H1 (cell line): Measurements from ENCODE around the gene ALG14. TPM values are rescaled to one million over a fixed set of nuclear protein-coding genes. Genes with fewer than 3 reads are reported as not detected.

ENCODE experiments used
- ATF2 ChIP-seq: IDR thresholded peaks from 2 replicates; pipeline ENCODE4 v1.6.1; 2012; ENCODE audit warnings: low read length, inconsistent platforms
- BACH1 ChIP-seq: IDR thresholded peaks from 2 replicates; pipeline ENCODE4 v1.6.1; 2012; ENCODE audit warnings: low read length, improper control_type of control experiment
- BCL11A ChIP-seq, 2 experiments: IDR thresholded peaks; one replicate each; pipeline ENCODE4 v1.6.1; 2011; ENCODE audit warnings: low read depth in 2 of 2, low read length in 2 of 2, mild to moderate bottlenecking in 2 of 2
- BRCA1 ChIP-seq: IDR thresholded peaks from 2 replicates; pipeline ENCODE4 v1.6.1; 2012; ENCODE audit warnings: low read depth, low read length, improper control_type of control experiment
- CBX8 ChIP-seq: fragments of 300-800, 300-1000 bp; sonication (generic); IDR thresholded peaks from 2 replicates; pipeline ENCODE4 v1.7.1; 2016; ENCODE audit warnings: low read depth, low read length, borderline replicate concordance
- CHD2 ChIP-seq: IDR thresholded peaks from 2 replicates; pipeline ENCODE4 v1.6.1; 2012; ENCODE audit warnings: low read length, improper control_type of control experiment
- CREB1 ChIP-seq: IDR thresholded peaks from 2 replicates; pipeline ENCODE4 v1.6.1; 2012; ENCODE audit warnings: inconsistent platforms
- EGR1 ChIP-seq: IDR thresholded peaks from 2 replicates; pipeline ENCODE4 v1.6.1; 2011; ENCODE audit warnings: low read depth, low read length, borderline replicate concordance
- EZH2 ChIP-seq: fragments of 200-600 bp; sonication (generic); IDR thresholded peaks from 2 replicates; pipeline ENCODE4 v1.7.1; 2012; ENCODE audit warnings: low read depth, mild to moderate bottlenecking, moderate library complexity, low read length, inconsistent platforms; ENCODE audit not compliant: severe bottlenecking
- GTF2F1 ChIP-seq: IDR thresholded peaks from 2 replicates; pipeline ENCODE4 v1.6.1; 2012; ENCODE audit warnings: low read depth, low read length, improper control_type of control experiment, borderline replicate concordance
- KDM4A ChIP-seq: IDR thresholded peaks from one replicate; pipeline ENCODE4 v1.7.1; 2012; ENCODE audit warnings: low read depth, mild to moderate bottlenecking, moderate library complexity, low read length, inconsistent platforms; ENCODE audit not compliant: severe bottlenecking
- KDM5A ChIP-seq: fragments of 200-600 bp; IDR thresholded peaks from 2 replicates; pipeline ENCODE4 v1.7.1; 2012; ENCODE audit warnings: mild to moderate bottlenecking, low read length, inconsistent platforms, mixed read lengths
- NRF1 ChIP-seq: IDR thresholded peaks from 2 replicates; pipeline ENCODE4 v1.6.1; 2011; ENCODE audit warnings: mild to moderate bottlenecking, low read depth, low read length, improper control_type of control experiment
- POLR2AphosphoS5 ChIP-seq: IDR thresholded peaks from 2 replicates; pipeline ENCODE4 v1.6.1; 2011; ENCODE audit warnings: low read depth, low read length
- RBBP5 ChIP-seq: IDR thresholded peaks from 2 replicates; pipeline ENCODE4 v1.7.1; 2012; ENCODE audit warnings: low read depth, mild to moderate bottlenecking, inconsistent platforms, low read length, moderate library complexity, borderline replicate concordance
- SAP30 ChIP-seq: fragments of 300-600 bp; sonication (generic); IDR thresholded peaks from 2 replicates; pipeline ENCODE4 v1.7.1; 2012; ENCODE audit warnings: low read length, moderate library complexity, mild to moderate bottlenecking, inconsistent platforms; ENCODE audit not compliant: insufficient read depth, insufficient replicate concordance
- SIRT6 ChIP-seq: IDR thresholded peaks from one replicate; pipeline ENCODE4 v1.7.1; 2012; ENCODE audit warnings: low read length, inconsistent platforms
- SP1 ChIP-seq: IDR thresholded peaks from 2 replicates; pipeline ENCODE4 v1.6.1; 2011; ENCODE audit warnings: low read depth, low read length
- SP2 ChIP-seq: IDR thresholded peaks from 2 replicates; pipeline ENCODE4 v1.6.1; 2012; ENCODE audit warnings: mild to moderate bottlenecking, low read length, inconsistent platforms
- SUZ12 ChIP-seq: fragments of 200-600 bp; sonication (generic); IDR thresholded peaks from 2 replicates; pipeline ENCODE4 v1.6.1; 2012; ENCODE audit warnings: mild to moderate bottlenecking, inconsistent platforms, low read length, moderate library complexity, mixed read lengths
- TBP ChIP-seq: IDR thresholded peaks from 2 replicates; pipeline ENCODE4 v1.6.1; 2011; ENCODE audit warnings: low read depth, low read length, improper control_type of control experiment
- TCF12 ChIP-seq: IDR thresholded peaks from 2 replicates; pipeline ENCODE4 v1.6.1; 2011; ENCODE audit warnings: low read depth, mild to moderate bottlenecking, low read length
- USF2 ChIP-seq: IDR thresholded peaks from 2 replicates; pipeline ENCODE4 v1.6.1; 2011; ENCODE audit warnings: low read length, improper control_type of control experiment
- ZNF274 ChIP-seq: IDR thresholded peaks from 2 replicates; pipeline ENCODE4 v1.7.0; 2012; ENCODE audit warnings: low read length, borderline replicate concordance; ENCODE audit errors: extremely low read depth
- polyA plus RNA-seq, 7 experiments: library from polyadenylated mRNA; depleted of rRNA in 3 of 7; stranded (reverse) in 5 of 7; unstranded in 2 of 7; fragments of >200 nt in 5 of 7; fragments of 200-250 nt in 2 of 7; gene quantifications; 1 replicate in 5 of 7; 2 replicates in 1 of 7; 4 replicates in 1 of 7; pipeline versions ENCODE4 v1.2.1 to v1.2.3, GENCODE V29; 2011 to 2013; ENCODE audit warnings: missing spikeins in 2 of 7, mixed read lengths in 2 of 7
- total RNA-seq: library from RNA; stranded (reverse); fragmentation: NEBNext Ultra II Directional; extraction: Animal tissue kit (Norgen Biotek cat#: 25700); gene quantifications from 2 replicates; pipeline ENCODE4 v1.2.1, GENCODE V29; 2021

The ALG14 gene
- total and polyA plus RNA-seq, 2 of the 8 experiments (the other 6 are each of a cell fraction or from before 2014, with no cell fraction given) = 0.95 to 1.3 TPM

GRCh38 chr1:94925561-94926125 lies 147.1 kb downstream of the ALG14 start (continued):
- TF ChIP-seq ATF2 (peak; percentile 98), BCL11A (IDR thresholded peaks at IDR 0.05; ENCODE audit: low read depth in 2 of 2, low read length in 2 of 2) (peak in 1 of 2 experiments; percentile 37), EGR1 (0 out of 2 replicates have a peak, but pooled peaks have one; percentile 4), BACH1 (no peak), SP2 (no peak), TBP (peak; percentile 86; the same call in 1 of the 2 replicates), EZH2 (no peak), KDM4A (peak; percentile 35), CREB1 (peak; percentile 67), USF2 (no peak), SUZ12 (no peak), CBX8 (no peak), NRF1 (no peak), POLR2AphosphoS5 (peak; percentile 78), RBBP5 (no peak), SIRT6 (no peak), GTF2F1 (no peak; the same call in 1 of the 2 replicates), SP1 (no peak), KDM5A (no peak), CHD2 (no peak; the same call in 1 of the 2 replicates), BRCA1 (no peak), TCF12 (no peak), SAP30 (peak; percentile 76), ZNF274 (no peak)
